Spleen (tissue), 7 donors: ENCODE measurements around the gene GJA8.

Experiments
- POLR2AphosphoS5 ChIP-seq, 3 donors: sonication (generic); formaldehyde crosslinking; IDR thresholded peaks; one replicate each; pipeline ENCODE4 v1.5.1; 2017; ENCODE audit warnings: antibody characterized with exemption in 3 of 3
- TF ChIP-seq, protein P1 (sequence below), 11 experiments: fragments of 200-600 bp in 7 of 11; fragments of 450-650 bp in 4 of 11; sonication (generic) in 4 of 11; IDR thresholded peaks in 8 of 11; conservative IDR thresholded peaks in 3 of 11; 1 replicate in 7 of 11; 2 replicates in 4 of 11; pipeline versions ENCODE4 v1.4.0 to v1.8.0; 2016 to 2021; ENCODE audit warnings: antibody characterized with exemption in 11 of 11, inconsistent platforms in 4 of 11, mild to moderate bottlenecking in 1 of 11
- donor health status: DM: no; HTN: no; CAD: no; lungs with moderate emphysema.
- donor health status: DM: no; HTN: no; CAD: no.
- donor health status: DM: no; HTN: no; CAD: no.

DNA sequence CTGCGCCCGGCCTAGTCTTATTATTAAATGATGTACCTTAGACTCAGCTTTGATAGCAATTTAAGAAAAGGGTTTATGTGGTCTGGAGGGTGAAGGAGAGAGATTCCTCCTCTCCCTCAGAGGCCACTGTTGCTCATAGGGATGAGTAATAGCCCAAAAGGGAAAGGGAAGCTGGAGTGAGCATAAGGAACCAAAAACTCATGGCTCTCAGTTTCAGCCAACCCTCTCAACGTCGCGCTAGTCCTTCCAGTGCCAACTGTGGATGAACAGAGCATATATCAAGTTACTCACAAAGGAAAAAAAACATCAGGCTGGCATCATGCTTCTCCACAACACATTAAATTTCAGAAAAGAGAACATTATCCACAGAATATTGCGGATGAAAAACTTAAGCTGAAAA lies 17.3 kb downstream of the GJA8 start:
- TF ChIP-seq, protein P1, sequence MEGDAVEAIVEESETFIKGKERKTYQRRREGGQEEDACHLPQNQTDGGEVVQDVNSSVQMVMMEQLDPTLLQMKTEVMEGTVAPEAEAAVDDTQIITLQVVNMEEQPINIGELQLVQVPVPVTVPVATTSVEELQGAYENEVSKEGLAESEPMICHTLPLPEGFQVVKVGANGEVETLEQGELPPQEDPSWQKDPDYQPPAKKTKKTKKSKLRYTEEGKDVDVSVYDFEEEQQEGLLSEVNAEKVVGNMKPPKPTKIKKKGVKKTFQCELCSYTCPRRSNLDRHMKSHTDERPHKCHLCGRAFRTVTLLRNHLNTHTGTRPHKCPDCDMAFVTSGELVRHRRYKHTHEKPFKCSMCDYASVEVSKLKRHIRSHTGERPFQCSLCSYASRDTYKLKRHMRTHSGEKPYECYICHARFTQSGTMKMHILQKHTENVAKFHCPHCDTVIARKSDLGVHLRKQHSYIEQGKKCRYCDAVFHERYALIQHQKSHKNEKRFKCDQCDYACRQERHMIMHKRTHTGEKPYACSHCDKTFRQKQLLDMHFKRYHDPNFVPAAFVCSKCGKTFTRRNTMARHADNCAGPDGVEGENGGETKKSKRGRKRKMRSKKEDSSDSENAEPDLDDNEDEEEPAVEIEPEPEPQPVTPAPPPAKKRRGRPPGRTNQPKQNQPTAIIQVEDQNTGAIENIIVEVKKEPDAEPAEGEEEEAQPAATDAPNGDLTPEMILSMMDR (IDR thresholded peaks at IDR 0.05 in 8 of 11, conservative IDR thresholded peaks at IDR 0.05 in 3 of 11): no peak
- no peak for TF ChIP-seq POLR2AphosphoS5 (IDR thresholded peaks at IDR 0.05)
